Tibial nerve (tissue), 4 donors: ENCODE data around the gene ITCH. TPM values are rescaled to one million over a fixed set of nuclear protein-coding genes. Genes with fewer than 3 reads are reported as not detected.

Experiments used
- DNase-seq, 2 donors: peaks; one replicate each; pipeline ENCODE4 v3.0.0-alpha.2; 2019; ENCODE audit warnings: low spot score in 2 of 2
- H3K27ac ChIP-seq, 4 donors: fragments of 200-600 bp; sonication (generic) in 3 of 4; one replicate each; pipeline ENCODE4 v1.5.1; 2017 to 2019; ENCODE audit warnings: mild to moderate bottlenecking in 1 of 4
- H3K27me3 ChIP-seq, 2 donors: fragments of 200-600 bp; sonication (generic) in 1 of 2; one replicate each; pipeline versions ENCODE4 v1.5.1 to v1.6.0; 2017 to 2019
- H3K36me3 ChIP-seq, 3 donors: fragments of 200-600 bp; sonication (generic); one replicate each; pipeline ENCODE4 v1.5.1; 2018 to 2019
- H3K4me1 ChIP-seq, 4 donors: fragments of 200-600 bp; sonication (generic) in 3 of 4; one replicate each; pipeline ENCODE4 v1.5.1; 2017 to 2019
- H3K4me3 ChIP-seq, 4 donors: fragments of 200-600 bp; sonication (generic) in 3 of 4; one replicate each; pipeline ENCODE4 v1.5.1; 2017 to 2019; ENCODE audit warnings: mild to moderate bottlenecking in 1 of 4, moderate library complexity in 1 of 4
- H3K9me3 ChIP-seq, 4 donors: fragments of 200-600 bp; sonication (generic) in 3 of 4; one replicate each; pipeline ENCODE4 v1.5.1; 2017 to 2019
- EP300 ChIP-seq, 2 donors: sonication (generic); formaldehyde crosslinking; IDR thresholded peaks; one replicate each; pipeline ENCODE4 v1.6.1; 2017; ENCODE audit warnings: antibody characterized with exemption in 2 of 2, mild to moderate bottlenecking in 1 of 2
- POLR2A ChIP-seq, 2 donors: fragments of 450-650 bp; IDR thresholded peaks; one replicate each; pipeline ENCODE4 v1.6.1; 2017; ENCODE audit warnings: antibody characterized with exemption in 2 of 2, mild to moderate bottlenecking in 2 of 2, moderate library complexity in 2 of 2
- WGBS, 2 donors: methylation state at CpG; one replicate each; pipeline ENCODE4 v1.1.5; 2018; 5-methylcytosine and 5-hydroxymethylcytosine counted together
- total RNA-seq, 4 donors: library from RNA; depleted of rRNA; stranded (reverse); fragments of >200 nt; gene quantifications; one replicate each; pipeline ENCODE4 v1.1.0, GENCODE V29; 2016
- TF ChIP-seq, protein P1 (sequence below), 5 experiments: fragments of 200-600 bp in 3 of 5; fragments of 450-650 bp in 2 of 5; sonication (generic) in 3 of 5; IDR thresholded peaks; one replicate each; pipeline ENCODE4 v1.5.1; 2016 to 2019; ENCODE audit warnings: antibody characterized with exemption in 5 of 5, mild to moderate bottlenecking in 3 of 5, moderate library complexity in 2 of 5

Gene ITCH
- total RNA-seq, 4 donors from 2014 or later: 48.4 to 85.4 (median 62.8) TPM

DNA sequence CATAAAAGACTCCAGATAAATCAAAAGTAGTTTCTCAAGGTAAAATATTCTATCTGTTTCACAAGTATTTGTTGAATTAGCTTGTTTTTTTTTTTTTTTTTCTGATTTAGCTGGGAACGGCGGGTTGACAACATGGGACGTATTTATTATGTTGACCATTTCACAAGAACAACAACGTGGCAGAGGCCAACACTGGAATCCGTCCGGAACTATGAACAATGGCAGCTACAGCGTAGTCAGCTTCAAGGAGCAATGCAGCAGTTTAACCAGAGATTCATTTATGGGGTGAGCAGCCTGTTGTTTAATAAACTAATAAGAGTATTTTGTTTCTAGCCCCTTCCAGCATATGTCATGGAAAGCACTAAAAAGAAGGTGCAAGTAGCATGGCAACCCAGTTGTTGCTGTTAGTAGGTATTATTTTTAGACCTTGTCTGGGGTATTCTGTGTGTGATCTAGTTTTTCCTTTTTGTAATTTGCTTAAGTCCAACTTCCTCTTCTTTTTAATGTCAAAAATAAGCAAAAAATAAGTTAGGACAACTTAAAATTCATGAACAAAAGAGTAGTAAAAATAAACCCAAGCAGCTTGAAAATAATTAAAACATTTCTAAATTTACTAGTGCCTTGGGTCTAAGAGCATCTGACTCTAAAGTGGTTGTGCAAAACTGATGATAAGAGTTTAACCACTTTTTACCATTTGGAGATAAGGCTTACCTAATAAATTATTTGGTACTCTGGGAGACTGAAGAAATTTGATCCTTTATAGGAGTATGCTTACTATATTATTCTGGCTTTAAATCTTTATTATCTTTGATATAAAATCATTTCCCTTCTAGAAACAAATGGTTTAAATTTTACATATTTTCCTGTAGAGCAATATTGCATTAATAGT lies 82.3 kb downstream of the ITCH start:
- Histone ChIP-seq H3K9me3 (no peaks in the 10 kb centered on the region), H3K27me3 (no peaks in the 10 kb centered on the region), H3K36me3 (peaks cover 0 to 96% (median 0%) of the 10 kb centered on the region in 3 donors), H3K4me3 (no peak overlapping the region), H3K4me1 (no peaks in the 10 kb centered on the region), H3K27ac (peak overlapping the region in 2 of 4 donors; percentile 21 to 71)
- TF ChIP-seq, protein P1, sequence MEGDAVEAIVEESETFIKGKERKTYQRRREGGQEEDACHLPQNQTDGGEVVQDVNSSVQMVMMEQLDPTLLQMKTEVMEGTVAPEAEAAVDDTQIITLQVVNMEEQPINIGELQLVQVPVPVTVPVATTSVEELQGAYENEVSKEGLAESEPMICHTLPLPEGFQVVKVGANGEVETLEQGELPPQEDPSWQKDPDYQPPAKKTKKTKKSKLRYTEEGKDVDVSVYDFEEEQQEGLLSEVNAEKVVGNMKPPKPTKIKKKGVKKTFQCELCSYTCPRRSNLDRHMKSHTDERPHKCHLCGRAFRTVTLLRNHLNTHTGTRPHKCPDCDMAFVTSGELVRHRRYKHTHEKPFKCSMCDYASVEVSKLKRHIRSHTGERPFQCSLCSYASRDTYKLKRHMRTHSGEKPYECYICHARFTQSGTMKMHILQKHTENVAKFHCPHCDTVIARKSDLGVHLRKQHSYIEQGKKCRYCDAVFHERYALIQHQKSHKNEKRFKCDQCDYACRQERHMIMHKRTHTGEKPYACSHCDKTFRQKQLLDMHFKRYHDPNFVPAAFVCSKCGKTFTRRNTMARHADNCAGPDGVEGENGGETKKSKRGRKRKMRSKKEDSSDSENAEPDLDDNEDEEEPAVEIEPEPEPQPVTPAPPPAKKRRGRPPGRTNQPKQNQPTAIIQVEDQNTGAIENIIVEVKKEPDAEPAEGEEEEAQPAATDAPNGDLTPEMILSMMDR (IDR thresholded peaks at IDR 0.05): no peak
- TF ChIP-seq POLR2A (IDR thresholded peaks at IDR 0.05) (no peak), EP300 (IDR thresholded peaks at IDR 0.05) (no peak)
- no peak for DNase-seq
- WGBS, 2 donors: 36 to 62% methylated on average over 7 of the region's 7 CpGs

DNA sequence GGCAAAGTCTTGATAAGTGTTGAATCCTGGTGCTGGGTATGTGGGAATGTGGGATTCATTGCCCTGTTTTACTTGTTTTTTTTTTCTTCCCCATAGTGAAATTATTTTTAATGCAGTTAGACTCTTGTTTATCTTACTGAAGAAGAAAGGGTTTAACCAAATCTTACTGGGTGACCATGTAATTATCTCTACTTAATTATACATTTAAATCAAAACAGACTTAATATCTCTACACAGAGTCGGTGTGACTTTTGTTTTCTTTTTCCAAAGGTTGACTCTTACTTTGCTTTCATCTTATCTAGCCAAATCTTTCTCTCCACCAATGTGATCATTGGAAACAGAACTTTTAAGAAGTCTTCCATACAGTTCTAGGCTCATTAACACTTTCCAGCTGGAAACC lies 85.4 kb downstream of the ITCH start:
- TF ChIP-seq POLR2A (IDR thresholded peaks at IDR 0.05) (no peak), EP300 (IDR thresholded peaks at IDR 0.05) (no peak)
- TF ChIP-seq, protein P1 (IDR thresholded peaks at IDR 0.05): no peak
- Histone ChIP-seq H3K9me3 (no peaks in the 10 kb centered on the region), H3K4me1 (peaks cover 0 to 10% (median 0%) of the 10 kb centered on the region in 4 donors), H3K36me3 (peaks cover 0 to 86% (median 0%) of the 10 kb centered on the region in 3 donors), H3K27me3 (no peaks in the 10 kb centered on the region), H3K4me3 (no peak overlapping the region), H3K27ac (no peak overlapping the region)
- WGBS, 2 donors: 63 to 80% methylated on average over 1 of the region's 1 CpG
- no peak for DNase-seq

DNA sequence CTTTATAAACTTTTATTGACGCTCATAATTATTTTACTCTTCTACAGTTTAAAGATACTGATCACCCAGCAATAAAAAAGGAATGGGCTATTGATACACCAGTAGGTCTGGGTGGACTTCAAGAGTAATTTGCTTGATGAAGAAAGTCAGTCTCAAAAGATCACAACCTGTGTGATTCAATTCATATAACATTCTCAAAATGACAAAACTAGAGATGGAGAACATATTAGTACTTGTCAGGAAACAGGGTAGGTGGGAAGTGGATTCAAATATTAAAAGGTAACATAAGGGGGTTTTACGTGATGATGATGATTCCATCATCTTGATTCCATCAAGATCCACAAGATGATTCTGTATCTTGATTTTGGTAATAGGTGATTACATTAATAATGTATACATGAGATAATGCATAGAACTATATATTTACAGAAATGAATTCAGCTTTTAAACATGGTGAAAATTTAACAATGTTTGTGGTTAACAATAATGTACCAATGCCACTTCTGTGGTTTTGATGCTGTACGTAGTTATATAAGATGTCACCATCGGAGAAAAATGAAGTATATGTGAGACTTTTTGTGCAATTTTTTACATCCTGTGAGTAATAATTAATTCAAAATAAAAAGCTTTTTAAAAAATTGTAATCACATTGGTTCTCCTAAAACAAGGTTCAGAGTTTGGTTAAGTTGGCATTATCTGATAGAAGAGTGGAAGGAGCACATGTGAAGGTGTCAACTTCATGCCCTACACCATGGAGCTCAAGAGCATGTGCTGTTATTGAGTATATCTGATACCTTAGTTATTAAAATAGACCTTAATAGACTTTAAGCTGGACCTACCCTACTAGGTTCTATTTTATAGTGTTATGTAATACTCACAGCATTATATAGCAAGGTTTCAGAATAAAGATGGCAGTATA lies 86.9 kb downstream of the ITCH start:
- Histone ChIP-seq H3K9me3 (no peaks in the 10 kb centered on the region), H3K36me3 (peaks cover 0 to 72% (median 0%) of the 10 kb centered on the region in 3 donors), H3K27ac (no peak overlapping the region), H3K4me3 (no peak overlapping the region), H3K27me3 (no peaks in the 10 kb centered on the region), H3K4me1 (peaks cover 0 to 10% (median 0%) of the 10 kb centered on the region in 4 donors)
- TF ChIP-seq, protein P1 (IDR thresholded peaks at IDR 0.05): no peak
- TF ChIP-seq EP300 (IDR thresholded peaks at IDR 0.05): no peak
- no peak for TF ChIP-seq POLR2A (IDR thresholded peaks at IDR 0.05)
- 90 to 92% methylated on average over 4 of the region's 4 CpGs for WGBS, 2 donors
- DNase-seq: no peak

DNA sequence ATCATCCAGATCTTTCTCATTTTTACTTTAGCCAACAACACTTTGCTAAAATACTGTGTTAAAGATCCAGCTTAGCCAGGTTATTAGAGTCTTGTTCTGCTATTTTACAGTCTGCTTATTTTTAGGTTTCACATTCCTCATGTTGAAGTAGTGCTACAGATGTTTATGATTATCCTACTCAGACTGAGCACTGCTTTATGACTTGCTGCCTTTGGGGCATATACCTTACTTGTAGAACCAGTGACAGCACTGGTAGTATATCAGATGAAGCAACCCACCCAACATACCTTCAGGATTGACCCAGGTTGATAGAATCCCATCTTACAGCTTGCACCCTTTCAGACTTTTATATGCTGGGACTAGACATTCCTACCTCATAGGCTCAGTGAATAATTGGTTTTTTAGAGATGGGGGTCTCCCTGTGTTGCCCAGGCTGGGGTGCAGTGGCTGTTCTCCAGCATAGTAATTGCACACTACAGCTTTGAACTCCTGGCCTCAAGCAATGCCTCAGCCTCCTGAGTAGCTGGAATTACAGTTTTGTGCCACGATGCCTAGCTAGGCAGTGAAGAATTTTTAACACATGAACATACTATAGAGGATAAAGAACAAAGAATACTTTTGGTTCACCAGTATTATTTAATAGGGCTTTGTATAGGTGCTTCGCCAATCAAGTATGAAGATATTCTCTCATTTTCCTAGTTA lies 89.4 kb downstream of the ITCH start:
- Histone ChIP-seq H3K9me3 (no peaks in the 10 kb centered on the region), H3K4me1 (peaks cover 0 to 10% (median 0%) of the 10 kb centered on the region in 4 donors), H3K36me3 (peaks cover 0 to 54% (median 0%) of the 10 kb centered on the region in 3 donors), H3K4me3 (no peak overlapping the region), H3K27me3 (no peaks in the 10 kb centered on the region), H3K27ac (no peak overlapping the region)
- 47 to 55% methylated on average over 2 of the region's 2 CpGs for whole genome bisulfite sequencing, 2 donors
- no peak for TF ChIP-seq POLR2A (IDR thresholded peaks at IDR 0.05)
- TF ChIP-seq, protein P1 (IDR thresholded peaks at IDR 0.05): no peak
- no peak for TF ChIP-seq EP300 (IDR thresholded peaks at IDR 0.05)
- DNase-seq: no peak
